AG04450 (cell line): ENCODE results near the gene STK17A. TPM values are rescaled to one million over a fixed set of nuclear protein-coding genes. Genes with fewer than 3 reads are reported as not detected.

ENCODE experiments used
- CTCF ChIA-PET: fragments of 300-600, 350-600 bp; formaldehyde crosslinking; extraction: SDS; loops from one replicate; lab custom pipeline; 2022; ENCODE audit warnings: antibody characterized with exemption, inconsistent platforms; lab: Charles Lee
- POLR2A ChIA-PET: fragments of 350-600 bp; formaldehyde crosslinking; extraction: SDS; loops from one replicate; lab custom pipeline; 2021; ENCODE audit warnings: antibody characterized with exemption, inconsistent platforms; lab: Yijun Ruan, JAX
- DNase-seq: peaks from one replicate; pipeline ENCODE4 v3.0.0-alpha.2; 2011; ENCODE audit warnings: low read depth, low spot score
- H3K27ac ChIP-seq: one replicate; pipeline ENCODE4 v1.5.1; 2012; ENCODE audit warnings: low read depth, low read length, control low read depth
- H3K27me3 ChIP-seq: one replicate; pipeline ENCODE4 v1.6.0; 2012; ENCODE audit warnings: low read length; ENCODE audit not compliant: control insufficient read depth, insufficient read depth
- H3K4me3 ChIP-seq: 2 replicates; pipeline ENCODE4 v1.5.1; 2011; ENCODE audit warnings: mild to moderate bottlenecking, low read depth, low read length, control low read depth
- H3K9me3 ChIP-seq: 2 replicates; pipeline ENCODE4 v1.5.1; 2012; ENCODE audit warnings: low read length; ENCODE audit not compliant: control insufficient read depth, insufficient read depth
- polyA plus RNA-seq: library from polyadenylated mRNA; depleted of rRNA; stranded (reverse); fragments of >200 nt; gene quantifications from 2 replicates; pipeline ENCODE4 v1.2.3, GENCODE V29; 2011
- TF ChIP-seq, protein P1 (sequence below): IDR thresholded peaks from 2 replicates; pipeline ENCODE4 v1.5.1; 2011; ENCODE audit warnings: low read depth, low read length, control low read depth, inconsistent platforms

Gene STK17A
- polyA plus RNA-seq, 1 experiment, result 39.7 TPM

DNA sequence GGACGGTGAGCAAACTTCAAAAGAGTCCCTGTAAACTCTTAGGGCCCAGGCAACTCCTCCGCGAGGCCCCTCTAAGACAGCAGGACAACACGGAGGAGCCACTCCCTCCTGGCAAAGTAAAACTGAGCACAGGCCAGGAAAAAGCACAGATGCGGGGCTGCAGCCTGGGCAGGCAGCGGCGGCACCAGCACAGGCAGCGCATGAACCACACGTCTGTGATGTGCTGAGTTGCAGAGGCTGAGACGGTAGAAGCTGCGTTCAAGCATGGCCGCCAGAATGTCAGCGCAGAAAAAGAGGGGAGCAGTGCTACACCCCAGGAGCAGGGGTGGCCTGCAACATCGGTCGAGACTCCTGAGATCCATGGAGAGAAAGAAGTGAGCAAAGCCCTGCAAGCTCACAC, 46.1 kb upstream of the STK17A start:
- H3K27ac ChIP-seq, result no peak overlapping the region
- DNase-seq, result no peak
- H3K27me3 ChIP-seq, result peaks cover 8% of the 10 kb centered on the region
- H3K9me3 ChIP-seq, result no peaks in the 10 kb centered on the region
- ChIA-PET CTCF (interaction anchor here (1.0 to 1.5 kb wide), 3 partner anchors 45 to 163 kb away, joined by 3 to 7 read pairs (median 3); partner anchors contain the start of gene STK17A), POLR2A (interaction anchor here (1.3 kb wide), 1 partner anchor 36 kb away, joined by 6 read pairs; no protein-coding TSS in a partner anchor)
- H3K4me3 ChIP-seq, result no peak overlapping the region
- TF ChIP-seq, protein P1, sequence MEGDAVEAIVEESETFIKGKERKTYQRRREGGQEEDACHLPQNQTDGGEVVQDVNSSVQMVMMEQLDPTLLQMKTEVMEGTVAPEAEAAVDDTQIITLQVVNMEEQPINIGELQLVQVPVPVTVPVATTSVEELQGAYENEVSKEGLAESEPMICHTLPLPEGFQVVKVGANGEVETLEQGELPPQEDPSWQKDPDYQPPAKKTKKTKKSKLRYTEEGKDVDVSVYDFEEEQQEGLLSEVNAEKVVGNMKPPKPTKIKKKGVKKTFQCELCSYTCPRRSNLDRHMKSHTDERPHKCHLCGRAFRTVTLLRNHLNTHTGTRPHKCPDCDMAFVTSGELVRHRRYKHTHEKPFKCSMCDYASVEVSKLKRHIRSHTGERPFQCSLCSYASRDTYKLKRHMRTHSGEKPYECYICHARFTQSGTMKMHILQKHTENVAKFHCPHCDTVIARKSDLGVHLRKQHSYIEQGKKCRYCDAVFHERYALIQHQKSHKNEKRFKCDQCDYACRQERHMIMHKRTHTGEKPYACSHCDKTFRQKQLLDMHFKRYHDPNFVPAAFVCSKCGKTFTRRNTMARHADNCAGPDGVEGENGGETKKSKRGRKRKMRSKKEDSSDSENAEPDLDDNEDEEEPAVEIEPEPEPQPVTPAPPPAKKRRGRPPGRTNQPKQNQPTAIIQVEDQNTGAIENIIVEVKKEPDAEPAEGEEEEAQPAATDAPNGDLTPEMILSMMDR, result no peak

DNA sequence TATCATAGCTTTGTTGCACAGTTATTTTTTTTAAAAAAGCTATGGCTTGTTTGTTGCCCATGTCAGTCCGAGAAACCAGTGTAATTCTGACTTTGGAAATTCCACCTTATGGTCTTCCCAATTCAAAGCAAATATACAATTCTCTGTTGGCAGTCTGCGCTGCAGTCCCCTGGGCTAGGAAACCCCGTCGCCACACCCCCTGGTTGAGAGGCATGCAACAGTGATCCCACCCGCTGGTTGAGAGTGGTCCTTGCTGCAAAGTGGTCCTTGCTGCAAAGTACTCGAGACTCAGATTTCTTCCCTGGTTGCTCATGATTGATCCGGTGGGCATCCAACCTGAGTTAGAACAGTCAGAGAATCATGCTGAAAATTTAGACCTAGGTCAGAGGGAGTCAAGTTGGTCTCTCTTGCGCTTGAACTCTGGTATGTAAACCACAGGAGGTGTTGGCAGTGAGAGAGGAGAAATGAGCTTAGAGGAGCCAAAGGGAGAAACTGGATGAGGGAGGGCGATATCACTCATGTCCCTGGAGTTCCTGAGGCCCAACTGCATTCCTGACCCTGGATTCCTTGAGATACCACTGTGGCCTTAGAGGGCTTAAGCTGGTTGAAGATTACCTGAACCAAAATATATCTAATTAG, 45.0 kb upstream of the STK17A start:
- no peak overlapping the region for H3K27ac ChIP-seq
- H3K9me3 ChIP-seq, result no peaks in the 10 kb centered on the region
- ChIA-PET CTCF (interaction anchor here (0.6 to 1.7 kb wide), 3 partner anchors 32 to 191 kb away, joined by 3 to 6 read pairs (median 5); partner anchors contain the start of genes COA1 and STK17A), POLR2A (no interaction called here)
- DNase-seq, result no peak
- TF ChIP-seq, protein P1, result no peak
- H3K4me3 ChIP-seq, result no peak overlapping the region
- peaks cover 8% of the 10 kb centered on the region for H3K27me3 ChIP-seq

DNA sequence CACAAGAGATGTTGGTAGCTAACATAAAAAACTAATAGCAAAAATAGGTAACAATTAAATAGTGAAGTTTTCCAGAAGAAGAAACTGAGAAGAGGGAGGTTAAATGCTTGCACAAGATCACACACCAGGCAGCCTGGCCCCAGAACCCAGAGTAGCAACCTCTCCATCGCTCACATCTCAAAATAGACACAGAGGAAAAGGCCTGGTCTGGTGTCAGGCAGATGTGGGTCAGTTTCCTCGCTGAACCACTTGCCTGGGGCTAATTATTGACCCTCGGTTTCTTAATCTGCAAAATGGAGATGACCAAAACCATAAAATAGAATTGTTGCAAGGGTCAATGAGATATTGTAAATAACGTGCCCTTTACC, 44.5 kb upstream of the STK17A start:
- Histone ChIP-seq H3K27me3 (peaks cover 8% of the 10 kb centered on the region), H3K27ac (no peak overlapping the region), H3K4me3 (no peak overlapping the region), H3K9me3 (no peaks in the 10 kb centered on the region)
- TF ChIP-seq, protein P1, result no peak
- ChIA-PET CTCF (interaction anchor here (0.8 to 1.7 kb wide), 3 partner anchors 31 to 83 kb away, joined by 3 to 6 read pairs (median 3); partner anchors contain the start of gene STK17A), POLR2A (no interaction called here)
- DNase-seq, result no peak

DNA sequence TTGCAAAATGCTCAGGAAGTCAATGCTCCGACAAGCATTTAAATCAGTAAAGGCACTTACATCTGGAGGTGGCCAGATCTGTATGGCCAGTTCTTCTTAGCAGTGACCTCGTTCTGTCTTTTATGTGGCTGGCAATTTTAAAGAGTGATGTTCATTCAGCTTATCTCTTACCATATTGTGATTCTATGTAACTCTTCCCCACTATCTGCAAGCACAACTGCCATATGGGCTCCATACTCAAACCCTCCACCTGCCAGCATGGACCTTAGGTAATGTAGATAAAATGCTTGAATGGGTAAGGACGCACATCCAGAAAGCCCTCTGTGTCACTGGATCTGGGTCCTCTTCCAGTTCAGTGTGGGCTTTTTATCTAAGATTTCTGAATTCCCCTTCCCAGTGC, 42.4 kb upstream of the STK17A start:
- Histone ChIP-seq H3K4me3 (no peak overlapping the region), H3K27ac (no peak overlapping the region), H3K9me3 (no peaks in the 10 kb centered on the region), H3K27me3 (peaks cover 8% of the 10 kb centered on the region)
- ChIA-PET CTCF (no interaction called here), POLR2A (no interaction called here)
- no peak for DNase-seq
- TF ChIP-seq, protein P1, result no peak

DNA sequence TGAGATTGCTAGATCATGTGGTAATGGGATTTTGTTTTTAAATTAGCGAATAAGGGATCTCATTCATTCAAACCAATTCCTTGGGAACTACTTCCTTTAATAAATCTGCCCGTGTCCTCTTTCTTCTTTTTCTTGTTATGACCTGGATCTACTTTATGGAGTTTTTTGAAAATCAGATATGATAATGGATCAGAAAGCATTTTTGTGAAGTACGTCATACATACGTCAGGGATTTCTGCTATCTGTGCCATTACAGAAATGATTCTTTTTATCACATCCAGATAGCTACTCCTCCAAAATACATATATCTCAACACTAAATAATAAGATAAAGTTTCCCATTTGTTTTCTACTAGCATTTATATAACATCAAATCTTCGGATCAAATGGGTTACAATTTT, 40.2 kb upstream of the STK17A start:
- Histone ChIP-seq H3K27ac (no peak overlapping the region), H3K27me3 (peaks cover 5% of the 10 kb centered on the region), H3K4me3 (no peak overlapping the region), H3K9me3 (no peaks in the 10 kb centered on the region; the same call in none of the 2 replicates)
- DNase-seq, result no peak
- TF ChIP-seq, protein P1, result no peak
- POLR2A ChIA-PET, result no interaction called here
- CTCF ChIA-PET, result interaction anchor here (0.6 kb wide), 1 partner anchor 40 kb away, joined by 3 read pairs; the partner anchor contains the start of gene STK17A
